Measurements from ENCODE around the gene KXD1.

GRCh38 chr19:18580311-18580710, 22.6 kb downstream of the KXD1 start:
- TF ChIP-seq CTCF (IDR thresholded peaks at IDR 0.05; ENCODE audit: insufficient read depth, low read length, poor library complexity, severe bottlenecking) (no peak), EZH2phosphoT487 (conservative IDR thresholded peaks at IDR 0.05; ENCODE audit: low read length) (no peak)

All from SU-DHL-6 (cell line).